Kidney glomerular epithelial cell (primary cell): ENCODE results near the gene FEZF1.

ENCODE experiments used
- DNase-seq: peaks from one replicate; lab custom pipeline; 2025; lab: John Stamatoyannopoulos, UW

Gene FEZF1

DNA sequence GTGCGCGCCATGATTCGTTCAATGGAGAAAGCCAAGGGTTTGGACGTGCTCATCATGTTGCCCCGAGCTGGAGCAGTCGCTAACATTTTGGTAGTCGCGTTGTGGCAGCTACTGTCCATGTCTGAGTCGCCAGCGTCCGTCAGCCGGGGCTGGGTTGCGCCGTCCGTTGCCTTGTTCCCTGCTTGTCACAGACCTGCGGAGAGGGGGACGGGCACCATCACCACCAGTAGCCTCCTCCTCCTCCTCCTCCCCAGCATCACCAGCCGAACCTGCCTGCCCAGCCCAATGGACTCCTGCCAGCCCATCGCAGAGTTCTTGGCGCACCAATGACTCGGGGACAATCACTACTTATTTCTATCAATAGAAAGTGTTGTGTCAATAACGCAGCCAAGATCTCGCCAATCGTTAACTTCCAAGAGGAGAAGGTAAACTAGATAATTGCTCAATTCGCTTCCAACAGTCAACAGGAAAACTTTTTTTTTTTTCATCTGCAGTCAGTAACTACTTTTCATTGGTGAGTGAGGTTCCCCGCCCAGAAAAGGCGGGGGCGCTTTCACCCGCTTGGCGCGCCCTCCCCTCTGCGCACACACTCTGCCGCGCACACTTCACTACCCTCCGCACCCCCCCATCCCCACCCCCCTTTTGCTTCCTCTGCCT lies at the start of gene FEZF1:
Gene FEZF1, minus strand, starts transcription at position 432 of the 657 bp plus-strand sequence. Its CDS starts 313 bp downstream, at position 119.
- no peak for DNase-seq

DNA sequence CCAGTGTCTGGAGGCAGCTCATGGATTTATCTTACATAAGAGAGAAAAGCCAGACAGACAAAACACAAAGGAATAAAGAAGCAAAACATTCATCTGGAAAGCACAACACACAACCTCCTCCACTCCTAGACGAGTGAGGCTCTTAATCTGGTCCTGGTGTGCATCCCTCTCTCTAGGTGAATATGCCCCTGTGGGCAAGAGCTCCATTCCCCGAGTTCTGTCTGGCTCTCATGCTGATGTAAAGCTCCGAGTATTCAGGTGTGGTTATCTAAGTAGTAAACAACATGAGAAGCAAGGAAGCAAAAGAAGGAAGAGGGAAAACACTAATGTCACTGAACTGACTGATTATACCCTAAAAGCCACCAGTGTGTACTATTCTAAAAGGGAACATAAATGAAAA lies 47.9 kb upstream of the FEZF1 start:
- no peak for DNase-seq

DNA sequence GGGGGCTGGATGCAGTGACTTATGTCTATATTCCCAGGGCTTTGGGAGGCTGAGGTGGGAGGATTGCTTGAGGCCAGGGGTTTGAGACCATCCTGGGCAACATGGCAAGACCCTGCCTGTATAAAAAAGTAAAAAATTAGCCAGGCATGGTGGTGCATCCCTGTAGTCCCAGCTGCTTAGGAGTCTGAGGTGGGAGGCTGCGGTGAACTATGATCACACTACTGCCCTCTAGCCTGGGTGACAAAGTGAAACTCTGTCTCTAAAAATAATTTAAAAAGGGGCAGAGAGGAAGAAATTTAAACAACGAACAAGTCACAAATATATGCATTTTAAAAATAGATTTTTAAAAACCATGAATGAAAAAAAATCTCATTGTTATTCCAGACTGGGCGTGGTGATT lies 46.2 kb upstream of the FEZF1 start:
- DNase-seq, result no peak

DNA sequence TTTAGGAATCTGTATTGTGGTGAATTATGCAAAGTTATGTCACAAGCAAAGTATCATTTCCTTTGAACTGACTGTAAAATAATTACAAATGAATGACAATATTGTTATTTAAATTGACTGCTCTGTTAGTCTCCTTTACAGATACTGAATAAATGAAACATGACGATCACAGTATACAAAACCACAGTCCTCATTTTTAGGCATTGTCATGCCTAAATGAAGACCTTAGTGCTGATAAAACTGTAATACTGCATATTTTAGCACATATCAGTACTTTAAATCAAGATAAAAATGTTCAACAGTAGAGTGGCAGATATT lies 39.7 kb upstream of the FEZF1 start:
- DNase-seq, result no peak

DNA sequence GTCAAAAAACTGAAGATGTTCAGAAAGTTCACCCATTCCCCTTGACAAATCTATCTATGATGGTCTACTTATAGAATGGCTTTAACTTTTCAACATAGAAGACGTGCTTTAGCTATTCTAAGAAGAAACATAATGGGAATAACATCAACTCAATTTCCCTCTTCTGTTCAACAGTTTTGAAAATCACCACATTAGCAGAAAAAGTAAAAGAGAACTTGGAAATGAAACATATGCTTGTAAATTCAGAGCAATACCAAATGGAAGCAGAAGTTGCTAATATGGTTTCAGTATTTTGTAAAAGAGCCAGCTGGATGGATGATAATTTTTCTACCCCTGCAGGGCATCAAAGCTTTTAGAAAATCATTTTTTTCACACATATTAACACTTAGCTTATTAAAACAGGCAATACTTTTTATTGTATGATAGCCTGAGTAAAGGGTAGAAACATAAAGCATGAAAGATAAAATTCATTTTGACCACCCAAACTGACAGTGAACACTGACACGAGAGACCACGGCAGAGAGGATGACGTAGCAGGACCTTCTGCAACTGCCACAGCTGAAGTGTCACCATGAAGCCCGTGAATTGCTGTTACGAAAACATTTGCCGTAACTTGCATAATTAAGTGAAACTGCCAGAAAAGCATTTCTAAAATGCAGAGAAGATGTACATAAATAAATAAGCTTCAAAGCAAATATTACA lies 39.2 kb upstream of the FEZF1 start:
- no peak for DNase-seq

DNA sequence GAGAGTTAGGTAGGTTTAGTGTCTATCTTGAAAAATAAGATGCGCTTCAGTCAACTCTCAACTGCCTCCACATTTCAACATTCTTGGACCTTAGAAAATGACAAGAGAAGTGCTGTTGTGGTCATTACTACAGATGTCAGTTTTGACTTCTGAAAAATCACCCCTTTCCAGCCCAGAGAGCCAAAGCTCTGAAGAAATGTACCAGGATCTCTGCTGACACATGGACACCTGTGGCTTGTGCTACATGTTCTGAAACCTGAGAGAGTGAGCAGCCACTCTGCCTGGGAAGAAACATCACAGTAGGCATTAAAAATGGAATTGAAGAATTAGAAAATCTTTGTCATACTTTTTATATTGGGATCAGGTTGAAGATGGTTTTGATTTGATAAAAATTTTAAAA lies 35.9 kb upstream of the FEZF1 start:
- DNase-seq, result no peak

DNA sequence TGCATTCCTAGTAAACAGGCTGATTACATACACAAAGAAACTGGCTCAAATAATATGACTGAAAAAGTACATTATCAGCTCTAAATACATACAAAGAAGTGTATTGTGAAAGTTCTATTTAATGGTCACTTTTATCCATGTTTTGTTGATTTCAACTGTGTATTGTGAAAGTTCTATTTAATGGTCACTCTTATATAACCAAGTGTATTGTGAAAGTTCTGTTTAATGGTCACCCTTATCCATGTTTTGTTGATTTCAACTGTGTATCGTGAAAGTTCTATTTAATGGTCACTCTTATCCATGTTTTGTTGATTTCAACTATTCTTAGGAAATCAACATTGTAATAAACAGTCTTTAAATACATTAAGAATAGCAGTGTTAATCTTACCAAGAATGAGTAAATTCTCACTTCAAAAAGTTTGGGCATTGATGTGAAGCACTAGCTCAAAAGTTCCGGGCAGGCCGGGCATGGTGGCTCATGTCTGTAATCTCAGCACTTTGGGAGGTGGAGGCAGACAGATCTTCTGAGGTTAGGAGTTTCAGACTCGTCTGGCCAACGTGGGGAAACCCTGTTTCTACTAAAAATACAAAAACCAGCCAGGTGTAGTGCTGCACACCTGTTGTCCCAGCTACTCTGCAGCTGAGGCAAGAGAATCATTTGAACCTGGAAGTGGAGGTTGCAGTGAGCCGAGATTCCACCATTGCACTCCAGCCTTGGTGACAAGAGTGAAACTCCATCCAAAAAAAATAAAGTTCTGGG lies 34.8 kb upstream of the FEZF1 start:
- DNase-seq, result no peak

DNA sequence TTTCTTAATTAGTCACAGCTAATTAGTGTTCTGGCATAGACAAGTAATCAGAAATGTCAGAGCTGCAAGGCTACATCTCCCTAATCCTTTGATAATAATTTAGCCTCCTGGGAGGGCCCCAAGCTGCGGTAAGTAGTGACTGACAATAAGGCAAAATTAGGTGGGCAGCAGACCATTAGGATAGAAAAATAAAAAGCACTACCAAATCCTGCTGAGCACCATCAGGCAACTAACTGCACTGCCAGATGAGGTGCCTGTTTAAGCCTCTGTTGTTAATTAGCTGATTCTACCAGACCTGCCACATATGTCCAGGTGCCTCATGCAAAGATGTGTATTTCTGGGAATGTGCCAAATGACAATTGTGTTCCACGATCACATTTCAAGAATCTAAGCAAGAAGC lies 32.5 kb upstream of the FEZF1 start:
- DNase-seq, result no peak

DNA sequence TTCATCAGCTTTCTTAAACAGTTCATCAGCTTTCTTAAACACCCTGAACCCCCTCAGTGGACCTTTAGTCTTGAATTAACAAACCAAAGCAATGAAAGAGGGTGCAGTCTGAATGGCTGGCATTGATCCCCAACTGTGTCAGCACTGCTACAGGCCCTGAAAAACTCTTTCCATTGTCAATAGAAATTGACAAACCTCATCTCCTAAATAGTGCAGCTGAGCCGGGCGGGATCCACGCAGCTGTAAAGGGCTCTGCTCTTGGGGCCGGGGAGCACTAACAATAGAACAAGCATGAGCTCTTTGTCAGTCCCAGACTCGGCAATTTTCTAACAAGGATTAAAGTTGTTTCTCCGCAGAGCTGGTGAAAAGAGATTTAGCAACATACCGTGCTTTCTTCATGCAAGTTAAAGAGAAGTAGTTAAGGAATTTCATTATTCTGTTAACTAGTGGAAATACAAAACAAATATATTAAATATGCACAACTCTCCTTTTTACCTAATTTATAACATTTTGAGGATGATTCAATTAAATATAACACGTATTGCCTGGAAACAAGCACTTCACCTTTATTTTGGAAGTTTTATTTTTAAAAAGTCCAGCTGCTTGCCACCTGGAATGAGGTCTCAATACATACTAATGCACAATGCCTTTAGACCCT lies 24.7 kb upstream of the FEZF1 start:
- DNase-seq, result no peak

DNA sequence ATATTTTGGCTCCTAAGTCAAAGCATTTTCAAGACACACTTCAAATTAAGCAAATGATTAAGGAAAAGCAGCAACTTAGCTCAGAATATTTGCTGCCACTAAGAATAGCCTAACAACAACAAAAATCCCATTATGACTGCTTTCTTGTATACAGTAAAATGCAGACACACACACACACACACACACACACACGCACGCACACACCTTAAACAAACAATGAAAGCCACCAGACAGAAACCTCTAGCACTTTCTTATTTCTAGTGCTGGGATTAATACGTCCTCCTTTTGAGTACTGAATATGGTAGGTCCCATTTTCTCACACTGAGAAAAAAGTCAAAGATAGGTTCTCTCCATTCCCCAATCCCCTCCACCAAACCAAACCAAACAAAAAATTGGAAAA lies 23.4 kb upstream of the FEZF1 start:
- no peak for DNase-seq

DNA sequence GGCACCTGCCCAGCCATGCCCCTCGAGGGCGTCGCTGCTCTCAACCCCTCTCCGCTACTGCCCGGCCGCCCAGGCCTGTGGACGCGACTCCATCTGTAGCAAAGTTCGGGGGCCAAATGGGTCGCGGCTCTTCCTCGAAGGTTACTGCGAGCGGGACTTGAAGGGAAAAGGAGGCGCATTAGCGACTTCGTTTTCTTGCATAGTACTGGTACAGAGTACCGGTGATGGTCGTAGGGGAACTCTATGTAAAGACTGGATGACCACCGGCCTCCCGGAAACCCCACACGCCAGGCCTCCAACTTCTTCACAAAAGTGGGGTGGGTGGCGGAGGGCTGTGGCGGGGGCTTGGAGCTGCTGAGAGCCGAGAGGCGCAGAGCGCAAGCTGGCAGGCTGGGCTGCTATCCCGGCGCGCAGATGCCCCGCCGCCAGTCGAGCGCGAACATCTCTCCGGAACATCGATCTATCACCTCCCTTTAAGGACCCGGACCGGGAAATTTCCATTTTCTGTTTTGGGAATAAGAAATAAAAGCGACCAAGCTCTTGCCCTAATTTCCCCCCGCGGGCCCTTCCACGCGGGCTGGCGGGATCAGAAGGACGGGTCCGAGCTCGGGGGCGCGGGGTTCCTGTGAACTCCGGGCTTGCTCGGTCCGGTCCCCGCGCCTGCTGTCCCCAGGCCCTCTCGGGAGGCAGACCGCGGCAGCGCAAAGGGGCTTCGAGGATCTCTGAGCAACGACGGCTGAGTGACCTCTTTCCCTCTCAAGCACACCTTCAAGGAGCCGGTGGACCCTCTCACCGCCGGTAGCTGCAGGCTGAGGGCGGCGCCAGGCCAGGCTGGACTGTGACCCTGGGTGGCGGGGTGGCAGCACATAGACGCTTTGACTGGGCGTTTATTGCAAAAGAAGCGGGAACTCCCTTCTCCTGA lies 12.2 kb upstream of the FEZF1 start:
- DNase-seq, result no peak

DNA sequence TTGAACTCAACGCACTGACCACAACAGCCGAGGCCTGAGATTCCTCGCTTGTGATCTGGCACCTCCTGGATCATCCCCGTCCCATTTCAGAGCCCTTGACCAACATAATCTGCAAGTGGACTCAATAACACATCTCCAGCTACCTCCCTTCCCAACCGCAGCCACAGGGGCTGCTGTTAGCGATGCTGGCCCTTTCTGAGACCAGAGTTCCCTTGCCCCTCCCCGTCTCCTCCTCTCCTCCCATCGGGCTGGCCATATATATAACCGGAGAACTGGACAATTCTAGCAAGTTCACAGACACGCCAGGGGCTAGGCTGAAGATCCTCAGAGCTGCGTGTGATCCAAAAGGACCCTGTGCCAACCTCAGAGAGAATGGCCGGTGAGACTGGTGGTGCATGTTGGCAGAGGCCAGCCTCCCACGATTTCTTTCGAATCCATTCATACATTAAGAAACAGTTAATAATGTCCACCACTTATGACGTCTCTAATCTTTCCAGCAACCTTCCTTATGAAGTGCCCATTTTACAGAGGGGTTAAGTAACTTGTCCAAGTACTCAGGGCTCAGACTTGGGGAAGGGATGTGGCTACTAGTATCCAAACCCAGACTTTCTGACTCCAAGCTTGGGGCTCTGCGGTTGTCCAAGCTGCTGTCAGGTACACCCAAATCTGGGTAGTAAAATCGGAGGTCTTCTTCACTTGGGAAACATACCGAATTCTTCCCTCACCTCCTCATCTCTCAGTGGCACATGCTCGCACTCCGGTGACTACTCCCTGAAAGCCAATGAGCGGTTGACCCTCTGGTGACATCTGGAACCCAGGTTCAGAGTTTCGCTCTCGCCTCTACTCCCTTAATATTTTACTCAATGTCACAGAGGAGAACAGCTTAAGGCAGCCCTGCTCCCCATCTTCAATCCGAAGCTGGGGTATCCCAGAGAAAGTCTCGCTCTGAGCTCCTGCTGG lies 11.2 kb upstream of the FEZF1 start:
- no peak for DNase-seq

DNA sequence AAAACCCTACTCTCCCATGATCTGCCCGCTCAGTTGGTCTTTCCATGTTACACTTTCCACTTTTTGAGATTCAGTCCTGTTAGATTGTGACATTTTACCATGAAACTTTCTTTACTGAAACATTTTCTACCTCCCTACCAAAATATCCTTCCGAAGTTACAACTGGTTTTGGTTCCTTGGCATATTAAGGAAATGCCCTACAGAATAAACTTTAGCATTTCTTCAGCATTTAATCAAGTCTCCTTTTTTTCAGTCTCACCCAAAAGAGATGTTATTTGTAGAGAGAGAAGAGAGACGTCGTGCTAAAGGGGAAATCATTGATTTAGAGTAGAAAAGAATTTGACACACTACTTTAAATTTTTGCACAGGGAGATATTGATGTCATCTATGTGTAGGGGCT lies 9.7 kb upstream of the FEZF1 start:
- DNase-seq, result no peak

DNA sequence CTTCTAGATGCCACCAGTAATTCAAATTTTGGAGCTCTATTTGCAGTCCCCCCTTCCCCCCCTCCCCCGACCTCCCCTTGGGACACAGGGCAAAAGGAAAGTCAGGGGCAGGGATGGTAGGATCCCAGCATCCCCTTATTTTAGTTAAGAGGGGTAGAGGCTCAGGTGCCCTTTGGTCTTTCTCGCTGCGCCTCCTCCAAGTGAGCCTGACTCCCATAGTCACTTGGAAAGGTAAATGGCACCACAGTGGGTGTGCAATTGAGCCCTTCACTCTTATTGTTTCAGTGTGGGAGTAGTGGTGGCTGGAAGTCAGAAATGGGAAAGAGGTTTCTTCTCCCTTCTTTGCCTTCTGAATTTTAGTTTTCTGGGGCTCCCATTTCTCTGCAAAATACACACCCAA lies 8.2 kb upstream of the FEZF1 start:
- DNase-seq, result no peak

DNA sequence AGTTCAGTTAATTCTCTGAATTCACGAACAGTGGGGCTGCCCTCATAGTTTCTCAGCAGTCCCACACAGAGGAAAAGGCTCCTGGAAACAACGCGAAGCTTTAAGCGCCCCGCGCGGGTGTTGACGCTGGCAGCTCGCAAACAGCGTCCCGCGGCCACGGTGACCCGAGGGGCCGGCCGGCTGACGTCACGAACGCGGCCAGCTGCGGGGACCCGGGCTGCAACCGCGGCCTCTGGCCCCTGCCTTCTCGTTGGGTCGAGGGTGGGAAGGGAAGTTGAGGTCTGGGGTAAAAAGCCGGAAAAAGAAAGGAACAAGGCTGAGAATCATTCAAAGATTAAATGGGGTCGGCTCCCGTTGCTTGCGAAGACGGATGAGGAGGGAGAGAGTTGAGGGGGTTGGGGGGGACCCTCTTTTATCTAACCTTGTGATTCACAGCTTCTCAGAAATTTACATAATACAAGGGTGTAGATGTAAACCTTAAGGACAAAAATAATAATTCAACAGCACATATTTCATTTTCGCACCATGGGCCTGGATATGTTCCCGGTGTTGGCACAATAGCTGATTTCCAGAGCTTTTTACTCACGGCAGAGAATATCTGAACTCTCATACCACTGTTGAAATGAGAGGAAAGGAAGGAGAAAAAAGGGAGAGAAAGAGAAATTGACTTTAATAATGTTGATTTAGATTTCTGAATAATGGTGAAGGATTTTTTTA lies 7.3 kb upstream of the FEZF1 start:
- DNase-seq, result no peak

DNA sequence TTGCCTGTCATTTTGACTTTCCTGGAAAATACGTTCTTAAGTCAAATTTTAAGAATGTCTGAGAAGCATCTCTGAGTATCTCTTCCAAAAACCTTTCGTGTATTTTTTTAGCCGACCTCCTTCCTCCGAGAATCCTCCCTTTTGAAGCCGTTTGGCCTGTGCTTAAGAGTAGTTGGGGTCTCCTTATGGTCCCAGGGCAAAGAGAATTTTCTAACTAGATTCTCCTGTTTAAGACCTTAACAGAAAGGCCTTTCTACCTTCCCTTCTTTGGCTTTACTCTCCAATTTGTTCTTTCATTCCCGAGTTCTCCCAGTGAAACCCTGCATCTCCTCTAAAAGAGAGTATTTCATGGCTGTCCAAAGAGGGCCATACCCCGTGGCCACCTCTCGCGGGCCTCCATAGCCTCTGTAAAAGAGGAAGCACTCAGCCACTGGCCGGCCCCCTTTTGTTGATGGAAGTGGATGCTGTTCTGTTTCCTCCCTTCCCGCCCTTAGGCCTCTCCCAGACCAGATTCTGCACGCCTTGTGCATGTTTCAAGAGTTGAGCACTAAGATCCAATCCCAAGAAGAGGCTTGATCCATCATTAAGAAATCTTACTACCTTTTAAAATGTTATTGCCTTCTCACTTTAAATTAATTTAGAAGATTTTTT lies 6.6 kb upstream of the FEZF1 start:
- DNase-seq, result no peak

DNA sequence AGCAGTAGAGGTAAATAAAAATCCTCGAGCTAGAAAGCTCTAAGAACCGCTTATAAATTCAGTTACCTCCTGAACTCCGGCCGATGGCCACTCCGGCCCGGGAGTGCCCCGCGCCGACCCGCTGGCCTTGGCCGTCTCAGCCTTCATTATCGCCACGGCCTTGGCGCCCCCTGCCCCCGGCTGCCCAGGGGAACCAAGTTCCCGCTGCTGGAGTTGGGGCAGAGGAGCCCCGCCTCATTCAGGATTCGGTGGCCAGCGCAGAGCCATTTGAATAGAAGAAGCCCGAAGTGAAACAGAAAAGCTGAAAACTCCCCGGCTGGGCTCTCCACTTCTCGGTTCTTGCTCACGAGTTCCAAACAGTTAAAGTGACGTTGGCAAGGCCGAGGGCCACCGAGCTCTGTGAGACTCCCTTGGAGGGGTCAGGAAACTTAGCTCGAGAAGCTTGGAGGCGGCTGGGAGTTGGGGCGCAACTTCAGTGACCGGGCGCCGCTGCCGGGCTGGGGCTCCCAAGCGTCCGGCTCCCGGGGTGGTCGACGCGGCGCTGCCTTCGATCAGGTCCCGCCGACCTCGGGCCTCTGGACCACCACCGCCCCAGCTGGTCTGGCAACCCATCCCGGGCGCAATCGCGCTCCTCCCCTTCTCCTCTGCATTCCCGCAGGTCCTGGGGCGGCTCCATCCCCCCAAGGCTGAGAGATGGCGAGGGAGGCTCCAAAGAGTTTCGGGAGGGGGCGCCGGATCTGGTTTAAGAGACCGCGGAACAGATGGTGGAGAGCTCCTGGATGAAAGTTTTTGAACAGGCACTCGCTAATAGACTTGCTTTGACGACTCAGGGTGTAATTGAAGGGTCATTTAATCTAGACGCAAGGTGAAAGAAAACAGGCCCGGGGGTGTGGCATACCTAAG lies 5.8 kb upstream of the FEZF1 start:
- DNase-seq, result no peak

DNA sequence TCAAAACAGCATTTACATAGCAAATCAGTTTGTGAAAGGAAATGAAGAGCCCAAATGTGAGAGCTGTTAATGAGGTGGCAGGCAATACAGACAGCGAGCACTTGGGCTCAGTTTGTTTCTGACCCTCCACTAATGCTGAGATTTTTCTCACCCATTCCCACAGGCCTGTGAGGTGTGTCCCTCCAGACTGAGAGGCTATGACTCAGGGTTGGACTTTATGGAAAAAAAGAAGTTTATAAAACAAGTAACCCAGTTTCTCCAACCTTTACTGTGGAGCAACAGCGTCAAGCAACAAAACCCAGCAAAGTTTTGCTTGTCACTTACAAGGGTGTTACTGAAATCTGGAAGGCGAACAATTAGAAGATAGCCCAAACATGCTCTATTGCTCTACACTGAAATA lies 4.9 kb upstream of the FEZF1 start:
- DNase-seq, result no peak
